HEK293 (cell line): ENCODE results near the gene ATP13A1.

ENCODE experiments used
- CTCF ChIA-PET: fragments of 350-600 bp; formaldehyde crosslinking; extraction: SDS; loops from one replicate; lab custom pipeline; 2021; ENCODE audit warnings: antibody characterized with exemption; lab: Yijun Ruan, JAX
- POLR2A ChIA-PET: fragments of 300-600 bp; formaldehyde crosslinking; extraction: SDS; loops from one replicate; lab custom pipeline; 2020; ENCODE audit warnings: antibody characterized with exemption, inconsistent platforms; lab: Yijun Ruan, JAX
- H3K27ac ChIP-seq: fragments of 200-500 bp; sonication (Bioruptor generic); 2 replicates; pipeline ENCODE4 v1.5.1; 2014; ENCODE audit warnings: low read depth, low read length, control low read depth, inconsistent platforms; ENCODE audit errors: extremely low read depth
- H3K36me3 ChIP-seq, 2 experiments: fragments of 200-500 bp in 1 of 2; sonication (Bioruptor generic) in 1 of 2; 1 replicate in 1 of 2; 2 replicates in 1 of 2; pipeline ENCODE4 v1.5.1; 2014 to 2017; ENCODE audit warnings: inconsistent platforms in 2 of 2, low read length in 2 of 2; ENCODE audit not compliant: control insufficient read depth in 2 of 2, insufficient read depth in 1 of 2
- H3K4me1 ChIP-seq: fragments of 200-500 bp; sonication (Bioruptor generic); 2 replicates; pipeline ENCODE4 v1.5.1; 2014; ENCODE audit warnings: mild to moderate bottlenecking, low read length, inconsistent platforms; ENCODE audit not compliant: control insufficient read depth, insufficient read depth
- H3K4me3 ChIP-seq: 2 replicates; pipeline ENCODE4 v1.5.1; 2011; ENCODE audit warnings: low read depth, mild to moderate bottlenecking, control low read depth, low read length, moderate library complexity
- H3K9me3 ChIP-seq: fragments of 200-500 bp; sonication (Bioruptor generic); 2 replicates; pipeline ENCODE4 v1.5.1; 2014; ENCODE audit warnings: low read depth, low read length, inconsistent platforms; ENCODE audit not compliant: control insufficient read depth, insufficient read depth
- HIC1 ChIP-seq: fragments of 450-650 bp; formaldehyde crosslinking; IDR thresholded peaks from 2 replicates; pipeline ENCODE4 v1.5.1; 2016; ENCODE audit warnings: missing biosample characterization, missing genetic modification characterization
- INSM2 ChIP-seq: fragments of 450-650 bp; formaldehyde crosslinking; IDR thresholded peaks from 2 replicates; pipeline ENCODE4 v1.5.1; 2016; ENCODE audit warnings: missing biosample characterization, missing genetic modification characterization
- PRDM1 ChIP-seq: fragments of 450-650 bp; formaldehyde crosslinking; IDR thresholded peaks from 2 replicates; pipeline ENCODE4; 2016; ENCODE audit warnings: missing biosample characterization, missing genetic modification characterization
- PRDM10 ChIP-seq: fragments of 450-650 bp; formaldehyde crosslinking; IDR thresholded peaks from 2 replicates; pipeline ENCODE4 v1.5.1; 2016; ENCODE audit warnings: missing biosample characterization, missing genetic modification characterization
- TSHZ1 ChIP-seq: fragments of 450-650 bp; formaldehyde crosslinking; IDR thresholded peaks from 2 replicates; pipeline ENCODE4 v1.5.1; 2016; ENCODE audit warnings: missing biosample characterization, missing genetic modification characterization, borderline replicate concordance
- WT1 ChIP-seq: fragments of 450-650 bp; formaldehyde crosslinking; IDR thresholded peaks from 2 replicates; pipeline ENCODE4 v1.5.1; 2016; ENCODE audit warnings: missing biosample characterization, missing genetic modification characterization
- YY2 ChIP-seq: fragments of 450-650 bp; formaldehyde crosslinking; IDR thresholded peaks from 2 replicates; pipeline ENCODE4 v1.5.1; 2016; ENCODE audit warnings: missing biosample characterization, missing genetic modification characterization
- ZBTB10 ChIP-seq: fragments of 450-650 bp; formaldehyde crosslinking; IDR thresholded peaks from 2 replicates; pipeline ENCODE4 v1.5.1; 2016; ENCODE audit warnings: missing biosample characterization, missing genetic modification characterization
- ZBTB49 ChIP-seq: fragments of 450-650 bp; formaldehyde crosslinking; IDR thresholded peaks from 2 replicates; pipeline ENCODE4 v1.5.1; 2016; ENCODE audit warnings: missing biosample characterization, missing genetic modification characterization, low read depth
- ZNF121 ChIP-seq: fragments of 450-650 bp; formaldehyde crosslinking; IDR thresholded peaks from 2 replicates; pipeline ENCODE4 v1.5.1; 2016; ENCODE audit warnings: missing biosample characterization, missing genetic modification characterization
- ZNF19 ChIP-seq: fragments of 450-650 bp; formaldehyde crosslinking; IDR thresholded peaks from 2 replicates; pipeline ENCODE4; 2016; ENCODE audit warnings: missing biosample characterization, missing genetic modification characterization, low read depth
- ZNF335 ChIP-seq: fragments of 450-650 bp; formaldehyde crosslinking; conservative IDR thresholded peaks from 2 replicates; pipeline ENCODE4 v1.5.1; 2016; ENCODE audit warnings: missing biosample characterization, missing genetic modification characterization
- ZNF366 ChIP-seq: fragments of 450-650 bp; formaldehyde crosslinking; conservative IDR thresholded peaks from 2 replicates; pipeline ENCODE4 v1.5.1; 2016; ENCODE audit warnings: missing biosample characterization, missing genetic modification characterization
- ZNF423 ChIP-seq: fragments of 450-650 bp; formaldehyde crosslinking; IDR thresholded peaks from 2 replicates; pipeline ENCODE4 v1.5.1; 2016; ENCODE audit warnings: missing biosample characterization, missing genetic modification characterization
- ZNF560 ChIP-seq: fragments of 450-650 bp; formaldehyde crosslinking; IDR thresholded peaks from 2 replicates; pipeline ENCODE4 v1.5.1; 2017; ENCODE audit warnings: missing biosample characterization, missing genetic modification characterization, borderline replicate concordance
- ZNF571 ChIP-seq: fragments of 450-650 bp; formaldehyde crosslinking; IDR thresholded peaks from 2 replicates; pipeline ENCODE4 v1.5.0; 2017; ENCODE audit warnings: missing biosample characterization, missing genetic modification characterization
- ZNF692 ChIP-seq: fragments of 450-650 bp; formaldehyde crosslinking; IDR thresholded peaks from 2 replicates; pipeline ENCODE4 v1.5.1; 2016; ENCODE audit warnings: missing biosample characterization, missing genetic modification characterization

Gene ATP13A1

GRCh38 chr19:19668230-19669012 lies 4.9 kb upstream of the ATP13A1 start, which contains the start of gene ZNF101:
Gene ZNF101, plus strand, starts transcription at chr19:19668839. Its CDS starts 125 bp downstream, at chr19:19668964.
- Histone ChIP-seq H3K27ac (peak within 1 kb of the TSS; percentile 62; the same call in 1 of the 2 replicates), H3K9me3 (no peaks in the 10 kb centered on the region), H3K4me3 (peak within 1 kb of the TSS; percentile 81), H3K36me3 (peaks cover 9 to 14% of the 10 kb centered on the region in 2 experiments; a peak in 2 of 3 replicates), H3K4me1 (no peaks in the 10 kb centered on the region)
- ChIA-PET CTCF (interaction anchor here (0.6 kb wide), 1 partner anchor 224 kb away, joined by 3 read pairs; no protein-coding TSS in a partner anchor), POLR2A (interaction anchor here (0.6 to 2.3 kb wide), 8 partner anchors 18 to 384 kb away, joined by 3 to 8 read pairs (median 3); partner anchors contain the start of genes ZNF14, ZNF253, ZNF506 and ZNF93)
- TF ChIP-seq PRDM1 (tag by site-specific recombination) (no peak), HIC1 (tag by site-specific recombination) (no peak), ZNF335 (tag by site-specific recombination) (peak; percentile 34; the same call in 1 of the 2 replicates), PRDM10 (tag by site-specific recombination) (peak; percentile 99), ZBTB49 (tag by site-specific recombination) (no peak), ZBTB10 (tag by site-specific recombination) (peak; percentile 52), ZNF692 (tag by site-specific recombination) (0 out of 2 replicates have a peak, but pooled peaks have one; percentile 21), ZNF423 (tag by site-specific recombination) (no peak), ZNF571 (tag by site-specific recombination) (no peak), WT1 (tag by site-specific recombination) (no peak), ZNF19 (no peak), ZNF366 (tag by site-specific recombination) (no peak), YY2 (tag by site-specific recombination) (no peak), TSHZ1 (0 out of 2 replicates have a peak, but pooled peaks have one; percentile 39), ZNF560 (0 out of 2 replicates have a peak, but pooled peaks have one; percentile 41), INSM2 (no peak), ZNF121 (tag by site-specific recombination) (no peak)
